AG09319 (cell line): ENCODE measurements around the gene C16orf95.

Experiments
- DNase-seq: peaks from one replicate; pipeline ENCODE4 v3.0.0-alpha.2; 2010; ENCODE audit warnings: low read depth; ENCODE audit errors: extremely low read depth
- TF ChIP-seq, protein P1 (sequence below): IDR thresholded peaks from 2 replicates; pipeline ENCODE4 v1.5.1; 2011; ENCODE audit warnings: low read depth, mild to moderate bottlenecking, inconsistent platforms, low read length, moderate library complexity

Gene C16orf95

DNA sequence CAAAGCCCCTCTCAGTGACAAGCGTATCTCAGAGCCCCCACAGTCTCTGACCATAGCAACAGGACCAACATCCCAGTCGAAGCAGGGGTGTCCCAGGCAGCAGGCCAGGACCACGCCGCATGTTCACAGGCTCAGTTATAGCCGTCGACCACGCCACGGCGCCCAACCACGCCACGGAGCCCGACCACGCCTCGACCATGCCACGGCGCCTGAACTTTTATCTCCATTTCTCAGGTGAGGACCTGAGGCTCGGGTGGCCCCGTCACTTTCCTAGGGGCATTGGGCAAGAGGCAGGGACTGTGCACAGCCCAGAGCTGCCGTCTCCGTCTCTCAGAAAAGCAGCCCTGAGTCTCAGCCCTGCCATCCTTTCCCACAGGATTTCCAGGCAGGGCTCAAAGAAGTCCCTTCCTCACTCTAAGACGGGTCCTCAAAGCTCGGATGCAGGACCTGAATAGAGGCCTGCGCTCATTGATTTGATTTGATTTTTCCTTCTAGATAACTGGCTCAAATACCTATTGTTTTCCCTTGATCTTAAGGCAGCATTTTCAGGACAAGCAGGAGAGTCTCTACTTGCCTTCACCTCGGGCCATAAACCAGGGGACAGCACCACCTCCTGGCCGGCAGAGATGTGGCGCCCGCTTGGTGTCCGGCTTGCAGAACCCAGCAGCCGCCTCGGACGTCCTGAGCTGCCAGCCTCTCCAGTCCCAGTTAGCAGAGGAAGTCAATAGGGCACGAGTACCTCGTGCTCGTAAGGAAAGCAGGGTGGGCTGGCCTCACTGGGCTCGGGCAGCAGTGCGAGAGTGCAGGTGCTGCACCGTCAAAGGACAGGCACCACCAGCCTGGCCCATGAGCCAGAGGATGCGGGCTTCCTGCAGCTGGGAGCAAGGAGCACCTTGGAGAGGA, 38.8 kb downstream of the C16orf95 start:
- peak; percentile 62 for DNase-seq
- TF ChIP-seq, protein P1, sequence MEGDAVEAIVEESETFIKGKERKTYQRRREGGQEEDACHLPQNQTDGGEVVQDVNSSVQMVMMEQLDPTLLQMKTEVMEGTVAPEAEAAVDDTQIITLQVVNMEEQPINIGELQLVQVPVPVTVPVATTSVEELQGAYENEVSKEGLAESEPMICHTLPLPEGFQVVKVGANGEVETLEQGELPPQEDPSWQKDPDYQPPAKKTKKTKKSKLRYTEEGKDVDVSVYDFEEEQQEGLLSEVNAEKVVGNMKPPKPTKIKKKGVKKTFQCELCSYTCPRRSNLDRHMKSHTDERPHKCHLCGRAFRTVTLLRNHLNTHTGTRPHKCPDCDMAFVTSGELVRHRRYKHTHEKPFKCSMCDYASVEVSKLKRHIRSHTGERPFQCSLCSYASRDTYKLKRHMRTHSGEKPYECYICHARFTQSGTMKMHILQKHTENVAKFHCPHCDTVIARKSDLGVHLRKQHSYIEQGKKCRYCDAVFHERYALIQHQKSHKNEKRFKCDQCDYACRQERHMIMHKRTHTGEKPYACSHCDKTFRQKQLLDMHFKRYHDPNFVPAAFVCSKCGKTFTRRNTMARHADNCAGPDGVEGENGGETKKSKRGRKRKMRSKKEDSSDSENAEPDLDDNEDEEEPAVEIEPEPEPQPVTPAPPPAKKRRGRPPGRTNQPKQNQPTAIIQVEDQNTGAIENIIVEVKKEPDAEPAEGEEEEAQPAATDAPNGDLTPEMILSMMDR, result peak; percentile 98

DNA sequence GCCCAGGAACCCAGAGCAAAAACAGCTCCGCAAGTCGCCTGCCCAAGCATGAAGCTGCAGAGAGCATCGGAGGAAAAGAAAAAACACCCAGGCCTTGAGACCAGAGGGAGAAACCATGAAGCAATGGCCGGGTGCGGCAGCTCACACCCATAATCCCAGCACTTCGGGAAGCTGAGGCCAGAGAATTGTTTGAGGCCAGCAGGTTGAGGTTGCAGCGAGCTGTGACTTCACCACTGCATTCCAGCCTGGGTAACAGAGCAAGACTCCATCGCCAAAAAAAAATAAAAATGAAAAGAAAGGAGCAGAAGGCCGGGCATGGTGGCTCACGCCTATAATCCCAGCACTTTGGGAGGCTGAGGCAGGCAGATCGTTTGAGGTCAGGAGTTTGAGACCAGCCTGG, 40.3 kb downstream of the C16orf95 start:
- TF ChIP-seq, protein P1, result no peak

DNA sequence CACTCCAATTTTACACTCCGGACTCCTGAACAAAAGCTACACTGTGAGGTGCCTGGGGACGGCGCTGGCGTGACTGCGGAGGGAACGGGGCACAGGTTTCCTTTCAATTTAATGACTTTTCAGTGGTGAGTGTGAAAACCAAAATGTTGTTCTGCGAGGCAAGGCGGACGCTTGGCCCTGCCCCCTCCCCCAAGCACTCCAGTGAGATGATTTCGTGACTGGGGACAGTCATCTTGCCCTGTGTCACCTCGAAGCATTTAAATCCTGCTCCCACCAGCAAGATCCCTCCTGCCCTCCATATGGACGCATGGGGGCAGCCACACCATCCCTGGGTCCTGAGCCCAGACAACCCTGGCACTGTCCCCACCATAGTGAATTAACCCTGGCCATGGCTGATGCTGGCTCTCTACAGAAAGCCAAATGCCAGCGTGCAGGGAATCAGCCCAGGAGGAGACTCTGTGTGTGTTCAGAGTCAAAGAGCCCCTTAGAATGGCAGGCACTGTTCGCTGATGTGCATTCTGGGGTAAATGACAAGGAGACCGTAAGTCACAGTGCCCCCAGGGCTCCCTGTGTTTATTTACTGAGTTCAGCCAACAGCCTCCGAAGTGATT, 41.0 kb downstream of the C16orf95 start:
- TF ChIP-seq, protein P1, result no peak
- no peak for DNase-seq

More for the DNA sequence above, 40.3 kb downstream of the C16orf95 start:
- no peak for DNase-seq

DNA sequence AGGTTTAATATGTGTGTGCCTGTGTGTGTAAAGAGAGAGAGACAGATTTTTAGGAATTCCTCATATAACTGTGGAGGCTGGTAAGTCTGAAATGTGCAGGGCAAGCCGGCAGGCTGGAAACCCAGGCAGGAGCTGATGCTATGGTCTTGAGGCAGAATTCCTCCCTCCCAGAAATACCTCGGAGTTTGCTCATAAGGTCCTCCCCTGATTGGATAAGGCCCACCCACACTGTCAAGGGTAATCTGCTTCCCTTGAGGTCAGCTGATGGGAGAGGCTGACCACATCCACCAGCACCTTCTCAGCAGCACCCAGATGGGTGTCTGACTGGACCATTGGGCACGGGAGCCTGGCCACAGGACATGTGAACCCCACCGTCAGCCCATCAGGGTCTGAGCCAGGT, 42.4 kb downstream of the C16orf95 start:
- TF ChIP-seq, protein P1, result no peak
- DNase-seq, result no peak

DNA sequence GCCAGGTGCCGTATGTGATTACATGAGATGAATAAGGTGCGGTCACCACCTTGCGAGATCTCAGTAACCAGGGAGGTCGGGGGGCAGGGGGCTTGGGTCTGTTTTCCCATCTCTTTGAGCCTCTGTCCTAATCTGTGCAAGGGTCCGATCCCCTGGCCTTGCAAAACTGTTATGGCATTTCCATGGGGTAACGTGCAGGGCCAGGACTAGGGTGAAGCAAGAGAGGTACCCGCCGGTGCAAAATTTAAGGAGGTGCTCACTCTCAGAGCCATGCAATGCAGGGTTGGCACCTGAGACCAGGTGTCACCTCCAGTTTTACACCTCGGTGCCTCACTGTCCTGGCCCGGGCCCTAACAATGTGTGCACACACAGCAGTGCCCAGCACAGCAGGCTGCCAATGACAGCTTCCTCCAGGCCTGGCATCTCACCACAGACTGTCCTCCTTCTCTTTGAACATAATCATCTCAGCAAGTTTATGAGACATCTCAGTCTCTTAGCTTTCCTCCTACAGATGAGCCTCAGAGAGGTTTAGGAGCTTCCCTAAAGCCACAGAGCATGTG, 43.6 kb downstream of the C16orf95 start:
- no peak for DNase-seq
- TF ChIP-seq, protein P1, result no peak

DNA sequence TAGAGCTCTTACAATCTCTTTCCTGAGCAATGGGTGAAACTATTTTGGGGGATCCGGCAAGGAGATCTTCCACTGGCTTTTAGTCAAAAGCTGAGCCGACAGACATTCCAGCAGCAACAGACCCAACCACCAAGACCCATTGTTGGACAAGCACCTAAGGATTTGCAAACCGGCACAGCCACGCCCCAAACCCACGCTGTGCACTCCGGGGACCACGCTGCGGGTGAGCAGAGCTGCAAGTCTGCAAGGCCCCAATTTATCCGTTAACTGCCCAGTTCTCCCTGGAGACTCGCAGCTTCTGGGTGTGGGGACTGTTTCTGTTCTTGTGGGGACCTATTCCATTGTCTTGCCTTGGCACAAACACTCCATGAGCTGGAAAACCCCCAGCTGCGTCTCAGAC, 45.9 kb downstream of the C16orf95 start:
- DNase-seq, result no peak
- TF ChIP-seq, protein P1, result no peak

DNA sequence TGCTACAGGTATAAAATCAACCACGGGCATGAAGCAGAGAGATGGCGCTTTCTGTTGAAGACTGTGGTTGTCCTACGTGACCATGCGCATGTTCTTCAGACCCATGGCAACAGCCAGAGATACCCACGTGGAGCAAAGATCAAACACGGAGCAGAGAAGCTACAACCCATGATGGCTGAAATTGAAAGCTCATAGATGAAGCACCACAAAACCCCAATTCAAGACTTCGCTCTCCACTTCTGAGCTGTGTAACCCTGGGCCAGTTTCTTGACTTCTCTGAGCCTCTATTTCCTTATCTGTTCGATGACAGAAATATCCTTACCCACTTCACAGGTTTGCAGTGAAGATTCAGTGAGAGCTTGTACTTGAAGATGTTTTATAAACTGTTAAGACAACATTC, 49.6 kb downstream of the C16orf95 start:
- TF ChIP-seq, protein P1, result no peak
- DNase-seq, result no peak
